ENCODE measurements around the gene CRNKL1.

Gene CRNKL1

DNA sequence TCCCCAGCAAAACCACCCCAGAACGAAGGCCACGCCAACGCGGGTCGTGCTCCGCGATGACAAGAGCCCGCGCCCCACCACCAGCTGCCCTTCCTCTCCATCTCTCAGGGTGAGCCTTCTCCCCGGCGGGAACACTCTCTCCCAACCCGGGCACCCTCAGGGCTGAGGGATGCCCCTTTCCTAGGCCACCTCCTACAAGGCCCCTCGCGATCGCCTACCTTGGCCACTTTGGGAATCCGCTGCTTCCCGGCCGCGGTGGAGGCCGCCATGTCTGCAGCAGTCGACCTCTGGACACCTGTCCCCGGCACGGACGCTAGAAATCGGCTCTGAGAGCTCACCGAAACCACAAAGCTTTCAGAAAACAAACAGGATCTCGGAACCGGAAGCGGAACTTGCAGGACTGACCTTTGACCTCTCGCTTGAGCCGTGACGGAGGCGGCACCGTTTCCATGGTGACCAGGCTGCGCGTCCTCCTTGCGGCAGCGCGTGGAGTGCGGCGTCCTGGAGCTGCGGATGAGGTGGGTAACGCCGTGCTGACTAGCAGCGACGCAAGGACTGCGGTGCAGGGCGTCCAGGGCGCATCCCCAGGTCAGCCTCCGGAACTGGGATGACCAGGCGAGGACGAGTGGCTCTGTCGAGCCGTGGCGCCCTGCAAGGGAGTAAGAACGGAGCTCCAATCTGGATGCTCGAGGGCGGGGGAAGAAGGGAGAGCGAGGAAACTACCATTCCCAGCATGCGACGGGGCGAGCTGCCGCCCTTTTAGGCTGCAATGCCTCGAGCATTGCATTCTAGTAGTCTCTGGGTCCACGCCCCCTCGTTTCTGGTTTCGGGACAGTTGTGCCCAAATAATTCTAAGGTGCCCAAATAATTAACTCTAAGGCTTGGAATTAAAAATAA, at the start of gene CRNKL1, which contains the start of gene CFAP61:
CRNKL1 (minus strand) TSS at position 393 of the 897 bp plus-strand sequence; CDS start at position 269, 124 bp downstream.
CFAP61 (plus strand) TSS at position 459 of the 897 bp plus-strand sequence. CDS start 4,122 bp downstream, outside the sequence.
- peak; percentile 96 for DNase-seq

DNA sequence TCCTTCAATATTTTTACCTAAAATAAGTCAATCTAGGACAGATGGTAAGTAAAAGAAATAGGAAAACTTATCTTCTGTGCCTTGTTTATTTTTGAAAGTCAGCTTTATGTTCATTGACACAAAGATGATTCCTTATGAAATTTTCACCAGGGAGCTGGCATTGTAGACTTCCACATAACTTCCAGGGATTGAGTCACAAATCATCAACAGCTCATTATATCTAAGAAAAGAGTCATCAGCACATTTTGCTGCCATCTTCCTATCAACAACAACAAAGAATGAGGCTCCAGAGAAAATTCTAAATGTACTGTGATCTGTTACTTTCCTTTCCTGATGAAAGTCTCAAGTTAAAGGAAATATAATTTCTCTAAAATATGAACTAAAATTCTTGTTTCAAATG, 48.6 kb upstream of the CRNKL1 start:
- no peak for DNase-seq

DNA sequence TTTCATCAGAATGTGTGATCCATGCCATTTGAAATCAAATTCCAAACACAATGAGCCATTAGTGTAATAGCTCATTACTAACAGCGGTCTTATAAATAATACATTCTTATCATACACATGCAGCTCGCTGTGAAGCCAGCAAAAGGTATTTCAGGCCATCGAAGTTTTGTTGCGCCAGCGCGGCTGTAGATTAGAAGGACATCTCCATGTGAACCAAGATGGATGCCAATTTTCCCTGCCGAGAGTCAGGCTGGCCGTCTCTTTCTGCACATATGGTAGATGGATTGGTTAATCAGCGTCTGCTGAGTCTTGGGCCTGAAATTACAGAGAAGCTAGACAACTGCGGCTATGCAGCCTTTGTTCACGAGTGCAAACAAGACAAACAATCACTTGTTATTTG, 44.2 kb upstream of the CRNKL1 start:
- DNase-seq: no peak

DNA sequence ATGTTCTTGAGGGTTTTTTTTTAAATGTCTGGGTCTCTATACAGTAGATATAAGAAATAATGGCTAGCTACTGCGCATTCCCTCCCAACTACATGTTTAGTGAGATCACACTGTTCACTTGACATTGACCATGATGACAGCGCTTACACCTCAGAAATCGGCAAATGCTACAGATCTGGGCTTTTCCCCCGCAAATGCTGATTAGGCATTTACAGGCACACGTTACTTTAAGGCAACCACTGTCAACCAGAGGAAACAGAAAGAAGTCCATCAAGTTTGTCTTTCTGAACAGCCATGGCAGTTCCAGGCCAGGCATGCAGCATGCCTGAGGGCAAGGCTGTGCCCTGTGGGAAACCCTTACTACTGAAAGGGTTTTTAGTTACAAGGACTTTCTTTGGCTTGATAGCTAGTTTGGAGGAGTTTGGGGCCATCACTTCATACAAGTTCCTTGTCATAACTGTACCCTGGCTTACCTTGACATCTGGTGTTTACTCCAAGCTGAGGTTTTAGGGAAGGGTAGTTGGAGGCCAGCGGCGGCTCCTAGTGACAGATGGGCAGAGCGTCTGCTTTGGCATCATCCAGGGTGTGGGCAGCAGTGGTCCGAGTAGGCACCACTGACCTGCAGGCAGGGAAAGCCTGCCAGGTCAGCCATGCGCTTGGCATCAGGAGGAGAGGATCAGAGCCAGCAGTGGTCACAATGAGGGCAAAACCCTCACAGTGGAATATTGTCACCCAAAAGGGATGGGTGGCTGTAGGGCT, 43.0 kb upstream of the CRNKL1 start:
- no peak for DNase-seq

DNA sequence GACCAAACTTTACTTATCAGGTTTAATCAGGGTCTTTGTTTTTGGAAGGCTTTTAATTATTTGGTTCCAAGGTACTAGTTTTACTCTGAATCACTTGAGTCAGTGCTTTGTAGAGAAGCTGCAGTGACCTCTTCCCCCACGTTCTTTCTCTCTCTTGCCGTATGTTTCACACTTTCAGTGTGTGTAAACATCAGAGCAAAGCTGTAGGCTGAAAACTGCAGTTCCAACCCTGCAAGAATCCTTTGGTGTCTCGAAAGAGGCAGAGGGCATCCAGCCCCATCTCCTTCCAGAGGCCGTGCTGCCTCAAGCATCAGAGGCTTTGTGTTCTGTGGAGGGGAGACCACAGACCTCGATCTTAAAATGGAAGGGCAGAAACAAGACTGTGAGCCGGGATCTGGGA, 42.1 kb upstream of the CRNKL1 start:
- DNase-seq: no peak

DNA sequence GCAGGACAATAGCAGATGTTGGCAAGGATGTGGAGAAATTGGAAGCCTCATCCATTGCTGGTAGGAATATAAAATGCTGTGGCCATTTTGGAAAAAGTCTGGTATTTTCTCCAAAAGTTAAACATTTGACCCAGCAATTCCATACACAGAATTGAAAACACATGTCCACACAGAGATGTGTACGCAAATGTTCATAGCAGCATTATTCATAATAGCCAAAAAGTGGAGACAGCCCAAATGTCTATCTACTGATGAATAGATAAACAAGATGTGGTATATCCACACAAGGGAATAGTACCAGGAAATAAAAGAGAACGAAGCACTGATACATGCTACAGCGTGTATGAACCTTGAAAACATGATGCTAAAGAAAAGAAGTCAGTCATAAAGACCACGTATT, 40.6 kb upstream of the CRNKL1 start:
- DNase-seq: no peak

DNA sequence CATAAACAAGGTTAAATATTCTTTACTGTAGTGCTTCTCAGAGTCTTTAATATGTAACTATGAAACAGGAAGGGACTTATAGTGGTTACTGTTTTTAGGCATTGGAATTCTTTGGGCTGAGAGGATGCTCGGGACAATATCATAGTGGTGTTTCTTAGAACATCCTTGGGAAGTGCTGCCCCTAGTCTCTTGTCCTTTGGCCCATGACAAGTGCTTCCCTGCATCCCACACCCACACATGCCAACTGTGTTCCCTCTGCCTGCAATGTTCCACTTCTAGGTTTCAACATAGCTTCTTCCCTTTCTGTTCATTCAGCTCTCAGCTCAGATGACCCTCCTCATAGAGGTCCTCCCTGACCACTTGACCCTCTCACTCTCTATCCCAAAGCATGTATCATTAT, 37.7 kb upstream of the CRNKL1 start:
- DNase-seq: no peak

DNA sequence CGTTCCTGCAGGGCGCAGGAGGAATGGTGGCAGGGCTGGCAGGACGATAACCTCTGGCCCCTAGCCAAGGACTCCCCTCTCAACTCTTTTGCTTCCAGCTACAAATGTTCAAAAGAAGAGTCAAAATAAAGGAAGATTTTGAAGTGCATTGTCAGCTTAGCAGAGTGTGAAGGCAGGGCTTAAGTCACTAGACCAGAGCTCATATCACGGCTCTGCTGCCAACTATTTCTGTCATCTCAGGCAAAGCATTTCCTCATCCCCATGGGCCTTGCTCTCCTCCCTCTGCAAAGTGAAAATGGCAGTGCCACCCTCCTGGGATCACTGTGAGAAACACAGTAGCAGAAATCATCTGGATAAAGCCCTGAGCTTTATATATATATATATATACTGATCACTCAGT, 36.8 kb upstream of the CRNKL1 start:
- DNase-seq: no peak

DNA sequence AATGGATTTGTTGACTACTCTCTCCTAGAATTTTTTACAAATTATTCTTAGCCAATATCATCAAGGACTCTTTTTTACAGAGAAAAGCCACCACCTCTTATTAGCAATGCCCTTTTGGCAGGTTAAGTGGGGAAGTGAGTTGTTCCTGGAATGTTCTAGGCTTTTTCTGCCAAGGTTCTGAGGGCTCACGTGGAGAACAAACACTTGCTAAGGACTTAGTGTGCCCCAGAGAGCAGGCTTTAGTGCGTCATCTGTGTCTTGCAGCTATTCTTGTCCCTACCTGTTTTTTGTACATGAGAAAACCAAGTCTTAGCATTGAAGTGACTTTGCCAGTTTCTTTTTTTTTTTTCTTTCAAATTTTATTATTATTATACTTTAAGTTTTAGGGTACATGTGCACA, 33.5 kb upstream of the CRNKL1 start:
- no peak for DNase-seq

DNA sequence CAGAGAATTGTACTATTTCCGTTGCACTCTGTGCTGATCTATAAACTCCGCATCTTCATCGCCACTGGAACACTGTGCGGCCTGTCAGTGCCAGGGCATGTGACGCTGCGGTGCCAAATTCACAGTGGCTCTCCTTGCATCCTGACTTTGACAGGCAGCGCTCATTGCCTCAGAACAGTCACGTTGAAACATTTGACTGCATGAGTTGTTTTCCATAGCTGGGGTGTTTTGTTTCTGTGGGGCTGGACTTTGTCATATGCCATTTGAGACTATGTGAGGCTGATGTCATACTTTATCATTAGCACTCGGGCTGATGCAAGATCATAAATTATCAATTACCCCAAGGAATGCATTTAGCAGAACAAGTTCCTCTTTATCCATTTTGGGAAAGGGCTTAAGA, 32.8 kb upstream of the CRNKL1 start:
- no peak for DNase-seq

DNA sequence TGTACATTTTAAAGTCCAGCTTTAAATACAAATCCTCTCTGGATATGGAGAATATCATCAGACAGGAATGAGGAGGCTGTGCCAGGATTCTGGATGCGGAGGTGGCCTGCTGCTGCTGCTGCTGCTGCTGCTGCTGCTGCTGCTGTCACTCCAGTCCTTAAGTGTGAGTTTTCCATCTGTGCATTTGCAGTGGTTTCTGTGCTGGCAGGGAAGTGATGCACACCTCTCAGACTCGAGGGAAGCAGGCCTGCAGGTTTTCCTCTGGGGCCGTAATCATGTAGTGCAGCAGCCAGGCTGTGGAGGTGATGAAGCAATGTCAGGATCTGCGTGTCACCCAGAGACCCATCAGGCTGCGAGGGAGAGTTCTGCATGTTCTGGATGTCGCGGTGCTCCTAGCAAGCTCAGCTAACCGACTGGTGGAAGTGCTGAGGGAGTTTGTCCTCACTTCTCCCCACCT, 32.1 kb upstream of the CRNKL1 start:
- no peak for DNase-seq

DNA sequence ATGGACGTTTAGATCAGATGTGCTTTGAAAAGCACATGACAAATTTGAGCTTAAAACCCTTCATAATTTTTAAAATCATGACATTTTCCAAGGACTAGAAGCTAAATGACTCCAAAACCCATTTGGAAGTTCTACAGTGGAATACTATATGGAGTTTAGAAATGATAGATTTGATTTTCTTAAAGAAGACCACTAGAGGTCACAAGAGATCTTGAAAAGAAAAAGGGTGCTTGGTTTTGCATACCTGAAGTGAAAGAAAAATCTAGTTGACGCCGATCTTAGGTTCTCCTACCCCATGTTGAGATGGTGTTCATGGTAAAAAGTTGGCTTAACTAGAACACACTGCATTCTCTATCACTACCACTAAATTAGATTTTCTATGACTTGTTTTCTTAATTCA, 31.5 kb upstream of the CRNKL1 start:
- DNase-seq: peak; percentile 21

DNA sequence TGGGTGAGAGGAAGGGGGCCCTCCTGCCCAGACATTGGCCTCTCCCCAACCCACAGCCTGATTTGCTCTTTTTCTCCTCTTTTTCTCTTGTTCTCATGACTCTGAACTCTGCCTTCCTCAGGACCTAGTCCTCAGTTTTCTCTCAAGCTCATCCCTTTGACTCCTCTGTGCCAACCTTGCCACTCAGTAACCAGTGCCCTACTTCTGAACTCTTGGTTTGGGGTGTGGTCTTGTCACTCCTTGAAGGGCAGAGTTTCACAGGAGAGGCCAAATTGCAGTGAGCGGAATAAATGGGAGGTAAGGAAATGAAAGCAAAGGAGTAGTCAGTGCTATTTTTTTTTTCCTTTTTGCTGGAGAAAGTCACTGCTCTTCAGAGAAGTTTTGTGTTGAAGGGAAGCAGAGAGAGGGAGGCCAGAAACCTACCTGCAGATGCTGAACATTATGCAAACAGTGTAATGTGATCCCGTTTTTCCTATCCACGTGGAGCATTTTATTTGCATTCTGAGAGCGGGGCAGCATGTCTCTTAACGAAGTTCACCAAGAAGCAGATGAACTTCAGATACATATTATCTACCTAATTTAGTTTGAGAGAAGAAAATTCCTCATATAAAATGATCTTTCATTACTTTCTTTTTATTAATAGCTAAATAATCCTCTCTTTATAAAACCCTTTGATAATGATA, 27.0 kb upstream of the CRNKL1 start:
- no peak for DNase-seq

DNA sequence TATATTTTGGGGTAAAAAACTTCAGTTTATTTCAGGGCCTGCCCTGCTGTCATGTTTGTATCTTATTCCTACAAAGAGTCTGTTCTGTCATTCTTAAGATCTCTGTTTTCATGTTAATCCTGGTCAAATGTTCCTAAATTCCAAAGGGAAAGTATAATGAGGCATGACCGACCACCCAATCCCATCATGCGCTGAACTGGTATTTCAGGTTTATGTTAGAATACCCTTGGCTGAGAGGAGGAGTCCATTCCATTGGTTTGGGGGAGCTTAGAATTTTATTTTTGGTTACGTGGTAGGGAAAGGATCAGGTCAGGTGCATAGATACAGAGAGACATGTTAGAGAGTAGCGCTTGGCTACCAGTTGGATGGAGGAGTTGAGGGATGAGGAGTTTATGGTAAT, 25.8 kb upstream of the CRNKL1 start:
- no peak for DNase-seq

DNA sequence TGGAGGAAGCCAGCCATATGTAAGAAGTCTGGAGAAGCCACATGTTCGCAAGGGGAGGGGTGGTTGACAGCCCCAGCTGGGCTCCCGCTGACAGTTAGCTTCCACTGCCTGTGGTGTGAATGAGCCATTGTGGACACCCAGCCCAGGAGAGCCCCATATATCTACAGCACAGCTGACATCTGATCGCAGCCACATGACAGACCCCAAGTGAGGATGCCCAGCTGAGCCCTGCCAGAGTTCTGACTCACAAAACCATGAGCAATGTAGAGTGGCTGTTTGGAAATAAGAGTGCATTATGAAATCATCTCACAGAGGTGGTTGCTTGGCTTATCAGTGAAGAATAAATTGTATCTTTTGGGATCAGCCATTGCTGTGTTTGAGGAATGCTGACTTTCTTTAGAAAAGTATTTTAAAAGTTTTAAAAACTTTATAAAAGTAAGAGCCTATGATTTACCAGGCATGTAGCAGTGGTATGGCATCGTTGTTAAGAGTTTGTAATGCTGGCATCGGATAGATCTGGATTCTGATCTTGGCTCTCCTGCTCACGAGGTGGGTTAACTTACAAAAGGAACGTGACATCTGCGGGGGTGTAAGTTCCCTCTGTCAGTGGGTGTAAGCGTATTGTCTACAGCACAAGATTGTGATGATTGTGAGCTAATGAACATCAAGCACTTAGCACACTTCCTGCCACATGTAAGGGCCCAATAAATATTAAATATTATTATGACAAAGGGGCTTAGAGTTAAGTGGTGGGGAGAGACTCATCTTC, 24.2 kb upstream of the CRNKL1 start:
- DNase-seq: peak; percentile 97

DNA sequence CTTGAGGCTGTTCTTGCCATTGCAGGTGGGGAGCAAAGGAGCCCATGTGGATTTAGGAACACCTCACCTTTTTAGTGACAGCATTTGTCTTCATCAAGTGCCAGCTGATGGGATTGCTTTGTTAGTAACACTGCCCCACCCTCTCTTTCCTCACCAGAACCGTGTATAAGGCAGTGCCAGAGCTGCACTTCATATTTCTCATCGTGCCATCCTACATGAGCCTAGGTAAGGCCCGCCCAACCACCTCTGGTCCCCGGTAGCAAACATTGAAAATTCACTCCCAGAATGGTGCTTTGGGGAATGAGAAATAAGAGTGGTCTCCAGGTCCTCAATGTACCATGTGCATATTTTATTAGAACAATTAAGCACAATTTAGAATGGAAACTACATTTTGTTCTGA, 22.8 kb upstream of the CRNKL1 start:
- DNase-seq: no peak

DNA sequence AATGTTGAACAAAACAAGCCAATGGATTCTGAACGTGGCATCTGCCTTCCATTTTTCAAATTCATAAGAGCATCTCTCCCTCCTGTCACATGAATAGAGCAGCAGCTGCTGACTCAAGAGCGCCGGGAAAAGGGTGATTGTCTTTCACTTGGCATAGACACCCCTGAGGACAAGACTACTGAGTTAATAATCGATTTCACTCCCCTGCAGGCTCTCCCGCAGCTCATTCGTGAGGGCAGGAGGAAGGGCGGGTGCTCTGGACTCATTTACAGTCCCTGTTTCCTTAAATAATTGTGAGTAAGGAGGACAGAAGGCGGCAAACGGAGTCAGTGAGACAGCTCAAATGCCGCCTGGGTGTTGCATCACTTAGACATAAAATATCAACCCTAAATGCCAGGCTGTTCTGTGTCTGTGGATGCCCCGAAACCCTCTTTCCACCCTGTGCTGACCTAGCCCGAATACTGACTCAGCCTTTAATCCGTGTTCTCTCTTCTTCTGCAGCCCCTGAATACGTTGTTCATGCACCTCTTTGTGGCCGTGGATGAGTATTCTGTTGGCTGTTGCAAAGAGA, 21.6 kb upstream of the CRNKL1 start:
- peak; percentile 28 for DNase-seq

DNA sequence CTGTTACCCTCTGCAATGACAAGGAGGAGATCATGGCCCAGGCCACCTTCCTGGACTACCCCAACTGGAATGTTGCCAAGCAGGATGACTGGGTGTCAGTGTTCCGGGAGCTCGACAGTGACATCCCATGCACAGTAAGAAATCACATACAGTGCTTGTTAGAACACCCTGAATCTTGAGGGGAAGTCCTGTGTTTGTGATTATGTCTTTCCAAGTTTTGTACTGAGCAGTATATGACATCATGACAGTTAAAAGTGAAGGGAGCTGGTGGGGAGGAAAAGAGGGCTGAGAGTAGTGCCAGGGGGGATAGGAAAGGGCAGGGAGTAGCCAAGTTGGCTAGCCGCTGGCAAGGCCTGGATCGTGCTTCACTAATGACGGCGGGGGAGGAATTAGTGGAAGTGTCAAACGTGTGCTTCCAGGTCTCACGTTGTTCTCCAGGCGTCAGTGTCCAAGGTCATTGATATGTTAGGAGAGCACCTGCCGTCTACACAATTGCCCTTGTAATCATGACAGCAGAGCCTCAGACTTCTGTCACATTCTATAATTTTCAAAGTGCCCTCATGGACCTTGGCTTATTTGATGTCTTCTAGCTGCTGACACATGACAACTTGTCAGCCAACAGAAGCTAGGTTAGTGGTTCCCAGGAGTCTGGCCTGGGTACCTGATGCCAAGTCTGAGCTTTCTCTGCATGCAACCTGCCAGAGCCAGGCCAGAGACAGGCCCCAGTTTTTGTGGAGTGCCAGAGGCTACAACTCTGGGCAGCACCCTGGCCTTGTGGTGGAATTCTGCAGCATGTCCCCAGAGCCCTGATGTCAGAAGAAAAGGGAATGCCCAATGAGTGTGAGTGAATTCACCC, 18.8 kb upstream of the CRNKL1 start:
- DNase-seq: no peak

DNA sequence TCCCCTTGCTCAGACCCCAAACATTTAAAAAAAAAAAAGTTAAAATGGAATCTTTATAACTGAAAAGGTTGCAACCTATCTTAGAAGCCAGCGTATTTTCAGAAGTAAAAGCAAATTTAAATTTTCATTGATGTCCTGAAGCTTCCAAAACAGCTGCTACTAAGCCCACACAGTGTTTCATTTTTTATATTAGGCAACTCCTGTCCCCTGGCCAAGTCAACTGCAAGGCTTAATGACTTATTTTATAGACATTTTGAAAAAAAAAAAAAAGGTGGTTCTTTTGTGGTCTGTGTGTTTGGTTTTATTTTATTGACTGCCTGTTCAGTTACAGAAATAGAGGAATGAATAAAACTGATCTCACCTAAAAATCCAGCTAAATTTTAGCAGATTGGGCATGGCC, 13.1 kb upstream of the CRNKL1 start:
- DNase-seq: no peak

DNA sequence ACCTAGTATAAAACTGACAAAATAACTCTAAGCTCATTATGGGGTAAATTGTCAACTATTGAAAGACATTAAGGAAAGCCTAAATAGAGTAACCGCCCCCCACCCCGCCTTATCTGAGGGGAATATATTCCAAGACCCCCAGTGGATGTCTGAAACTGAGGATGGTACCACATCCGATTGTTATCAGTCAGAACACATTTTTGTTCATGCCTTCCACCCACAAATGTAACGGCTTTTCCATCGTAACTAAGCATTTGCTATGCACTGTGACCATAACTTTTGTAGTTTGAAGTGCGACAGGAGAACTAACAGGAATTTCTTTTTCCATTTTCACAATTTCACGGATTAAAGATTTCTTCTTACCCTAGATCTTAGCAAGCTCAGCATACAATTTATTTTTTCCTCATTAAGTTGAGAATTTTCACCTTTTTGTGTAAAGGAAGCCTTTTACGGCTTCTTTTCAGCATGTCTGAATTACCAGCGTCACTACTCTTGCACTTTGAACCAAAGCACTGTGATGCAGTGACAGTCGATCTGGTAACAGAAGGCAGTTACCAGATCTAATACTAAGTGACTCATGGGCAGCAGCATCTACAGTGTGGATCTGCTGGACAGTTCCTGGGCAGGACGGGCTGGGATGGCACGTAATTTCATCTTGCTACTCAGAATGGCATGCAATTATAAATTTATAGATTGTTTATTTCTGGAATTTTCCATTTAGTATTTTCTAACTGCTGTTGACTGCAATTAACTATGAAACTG, 11.9 kb upstream of the CRNKL1 start:
- DNase-seq: no peak

Data from MV-4-11 (cell line).